Measurements from ENCODE around the gene ACBD6. TPM values are rescaled to one million over a fixed set of nuclear protein-coding genes. Genes with fewer than 3 reads are reported as not detected.
A peak's percentile ranks its signal among the peaks of the same experiment; 100 is the strongest.

The ACBD6 gene
- total RNA-seq, 2 donors from 2014 or later: 44.0 to 53.5 TPM

DNA sequence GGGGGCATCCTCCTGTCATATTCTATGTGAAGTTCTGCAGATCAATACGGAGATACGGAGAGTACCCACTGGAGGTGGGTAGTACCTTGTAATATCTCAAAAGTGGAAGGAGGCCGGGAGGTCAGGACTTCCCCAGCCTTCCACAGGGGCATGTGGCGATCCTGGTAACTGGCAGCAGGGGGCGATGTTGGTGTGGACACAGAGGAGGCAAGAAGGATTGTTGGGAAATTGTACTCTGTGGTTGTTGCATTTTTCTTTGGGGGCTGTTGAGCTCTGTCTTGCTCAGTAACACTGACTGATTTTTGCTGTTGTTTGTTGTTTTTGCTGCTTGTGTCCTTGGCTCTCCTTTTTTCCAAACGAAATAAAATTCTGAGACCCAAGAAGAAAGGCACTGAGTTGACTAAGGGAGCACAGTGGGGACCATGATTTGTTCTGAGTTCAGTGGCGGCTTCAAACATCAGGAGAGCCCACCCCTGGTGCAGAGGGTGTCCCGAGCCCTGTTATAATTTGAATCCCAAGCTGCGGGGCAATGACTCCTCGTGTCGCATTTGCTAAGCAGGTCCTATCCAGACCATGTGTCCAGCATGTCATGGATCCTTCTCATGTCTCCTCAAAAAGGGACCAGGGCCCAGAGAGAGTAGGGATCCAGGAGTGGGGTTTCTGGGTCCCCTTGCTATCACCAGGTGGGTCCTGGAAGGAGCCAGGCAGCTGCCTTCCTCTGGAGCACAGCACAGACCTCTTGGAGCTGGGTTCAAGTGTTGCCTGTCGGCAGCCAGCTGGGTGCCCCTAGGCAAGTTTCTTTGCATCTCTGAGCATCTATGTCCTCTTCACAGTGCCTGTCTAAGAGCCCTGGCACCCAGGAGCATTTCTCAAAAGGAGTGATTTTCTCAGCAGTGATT, 249.5 kb downstream of the ACBD6 start:
- TF ChIP-seq, protein P1, sequence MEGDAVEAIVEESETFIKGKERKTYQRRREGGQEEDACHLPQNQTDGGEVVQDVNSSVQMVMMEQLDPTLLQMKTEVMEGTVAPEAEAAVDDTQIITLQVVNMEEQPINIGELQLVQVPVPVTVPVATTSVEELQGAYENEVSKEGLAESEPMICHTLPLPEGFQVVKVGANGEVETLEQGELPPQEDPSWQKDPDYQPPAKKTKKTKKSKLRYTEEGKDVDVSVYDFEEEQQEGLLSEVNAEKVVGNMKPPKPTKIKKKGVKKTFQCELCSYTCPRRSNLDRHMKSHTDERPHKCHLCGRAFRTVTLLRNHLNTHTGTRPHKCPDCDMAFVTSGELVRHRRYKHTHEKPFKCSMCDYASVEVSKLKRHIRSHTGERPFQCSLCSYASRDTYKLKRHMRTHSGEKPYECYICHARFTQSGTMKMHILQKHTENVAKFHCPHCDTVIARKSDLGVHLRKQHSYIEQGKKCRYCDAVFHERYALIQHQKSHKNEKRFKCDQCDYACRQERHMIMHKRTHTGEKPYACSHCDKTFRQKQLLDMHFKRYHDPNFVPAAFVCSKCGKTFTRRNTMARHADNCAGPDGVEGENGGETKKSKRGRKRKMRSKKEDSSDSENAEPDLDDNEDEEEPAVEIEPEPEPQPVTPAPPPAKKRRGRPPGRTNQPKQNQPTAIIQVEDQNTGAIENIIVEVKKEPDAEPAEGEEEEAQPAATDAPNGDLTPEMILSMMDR (IDR thresholded peaks at IDR 0.05): peak; percentile 56
- H3K27me3 ChIP-seq (replicated peaks; ENCODE audit: insufficient read depth): no peaks in the 10 kb centered on the region
- H3K9me3 ChIP-seq: no peaks in the 10 kb centered on the region

DNA sequence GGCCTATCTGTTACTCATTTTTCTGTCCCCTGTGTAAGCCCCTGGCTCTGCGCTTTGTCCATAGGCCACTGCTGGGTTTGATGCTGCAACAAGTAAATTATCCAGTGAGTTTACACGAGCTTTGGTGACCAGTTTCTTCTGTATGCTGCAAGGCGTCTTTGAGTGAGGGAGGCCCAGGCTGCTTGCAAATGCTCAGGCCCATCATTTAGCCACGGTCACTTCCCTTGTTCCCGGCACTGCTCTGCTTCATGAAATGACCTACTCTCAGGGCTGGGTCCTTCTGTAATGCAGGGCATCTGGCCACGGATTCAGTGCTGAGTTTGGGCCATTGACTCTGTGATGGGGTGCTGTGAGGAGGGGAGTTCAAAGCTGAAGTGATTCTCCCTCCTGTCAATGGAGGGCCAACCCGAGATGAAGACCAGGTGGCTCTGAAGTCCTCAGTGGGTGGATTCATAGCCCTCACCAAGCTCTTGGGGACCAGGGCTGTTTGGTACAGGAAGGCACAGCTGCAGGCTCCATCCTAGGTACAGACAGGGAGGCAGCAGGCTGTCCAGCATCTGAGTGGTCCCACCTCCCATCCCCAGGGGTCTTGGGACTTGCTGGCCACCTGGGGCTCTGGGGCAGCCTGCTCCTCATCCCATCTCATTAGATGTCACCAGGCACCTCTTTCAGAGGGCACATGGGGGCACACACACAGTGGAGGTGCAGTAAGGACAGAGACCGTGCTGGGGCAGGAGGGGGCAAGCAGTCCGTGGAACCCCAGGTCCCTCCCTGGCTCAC, 250.7 kb downstream of the ACBD6 start:
- H3K4me1 ChIP-seq (ENCODE audit: control insufficient read depth in 1 of 2, low read depth in 2 of 2): no peaks in the 10 kb centered on the region
- H3K4me3 ChIP-seq: no peak overlapping the region
- no peak overlapping the region for H3K27ac ChIP-seq
- no peak for ATAC-seq (ENCODE audit: insufficient number of reproducible peaks, low FRiP score, low read depth)
- DNase-seq (ENCODE audit: low spot score): no peak
- TF ChIP-seq, protein P1 (IDR thresholded peaks at IDR 0.05): no peak
- H3K9me3 ChIP-seq: no peaks in the 10 kb centered on the region
- no peaks in the 10 kb centered on the region for H3K27me3 ChIP-seq (replicated peaks; ENCODE audit: insufficient read depth)
- H3K36me3 ChIP-seq: no peaks in the 10 kb centered on the region

More for the DNA sequence above, 249.5 kb downstream of the ACBD6 start:
- no peak for DNase-seq (ENCODE audit: low spot score)
- no peaks in the 10 kb centered on the region for H3K4me1 ChIP-seq (ENCODE audit: control insufficient read depth in 1 of 2, low read depth in 2 of 2)
- no peak overlapping the region for H3K4me3 ChIP-seq
- H3K27ac ChIP-seq: no peak overlapping the region
- no peaks in the 10 kb centered on the region for H3K36me3 ChIP-seq
- ATAC-seq (ENCODE audit: insufficient number of reproducible peaks, low FRiP score, low read depth): no peak

DNA sequence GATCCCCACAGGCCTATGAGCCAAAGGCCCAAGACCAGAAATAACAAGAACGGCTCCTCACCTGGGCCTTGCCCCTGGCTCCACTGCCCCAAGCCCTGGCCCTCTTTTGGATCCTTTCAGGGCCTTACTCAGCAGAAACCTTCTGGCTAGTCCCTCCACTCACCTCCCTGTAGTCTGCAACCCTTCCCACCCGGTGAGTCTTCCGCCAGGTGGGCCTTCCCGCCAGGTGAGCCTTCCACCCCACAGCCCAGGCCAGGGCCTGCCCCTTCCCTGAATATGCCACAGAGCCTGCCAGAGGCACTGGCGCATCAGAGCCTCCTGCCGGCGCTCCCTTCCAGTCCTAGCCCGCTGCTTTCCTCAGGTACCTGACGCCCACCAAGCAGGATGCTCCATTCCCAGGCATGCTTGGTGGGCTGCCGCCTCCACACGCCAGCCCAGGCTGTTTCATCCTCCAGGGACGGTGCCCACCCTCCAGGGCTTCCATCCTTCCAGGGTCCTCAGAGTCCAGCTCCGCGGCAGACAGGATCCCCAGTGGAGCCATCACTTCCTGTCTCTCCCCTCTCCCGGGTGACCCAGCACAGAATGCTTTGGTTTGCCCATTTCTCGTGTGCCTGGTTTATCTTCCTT, 251.4 kb downstream of the ACBD6 start:
- Histone ChIP-seq H3K4me1 (ENCODE audit: control insufficient read depth in 1 of 2, low read depth in 2 of 2) (no peaks in the 10 kb centered on the region), H3K36me3 (no peaks in the 10 kb centered on the region), H3K4me3 (no peak overlapping the region), H3K9me3 (no peaks in the 10 kb centered on the region), H3K27ac (no peak overlapping the region), H3K27me3 (replicated peaks; ENCODE audit: insufficient read depth) (no peaks in the 10 kb centered on the region)
- DNase-seq (ENCODE audit: low spot score): no peak
- no peak for ATAC-seq (ENCODE audit: insufficient number of reproducible peaks, low FRiP score, low read depth)
- TF ChIP-seq, protein P1 (IDR thresholded peaks at IDR 0.05): no peak

DNA sequence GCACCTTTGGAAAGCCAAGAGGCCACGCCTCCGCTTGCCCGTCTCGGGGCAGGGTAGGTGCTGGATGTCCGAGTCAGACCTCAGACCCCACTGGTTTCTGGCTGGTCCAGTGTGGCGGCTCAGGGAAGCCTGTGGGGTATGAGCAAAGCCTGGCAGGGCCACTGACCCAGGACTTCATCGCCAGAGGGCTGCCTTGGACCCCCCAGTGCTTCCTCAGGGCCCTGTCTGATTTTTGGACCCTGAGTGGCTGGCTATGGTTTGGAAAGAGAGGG, 251.9 kb downstream of the ACBD6 start:
- Histone ChIP-seq H3K4me1 (ENCODE audit: control insufficient read depth in 1 of 2, low read depth in 2 of 2) (no peaks in the 10 kb centered on the region), H3K36me3 (no peaks in the 10 kb centered on the region), H3K4me3 (no peak overlapping the region), H3K27ac (no peak overlapping the region), H3K27me3 (replicated peaks; ENCODE audit: insufficient read depth) (no peaks in the 10 kb centered on the region), H3K9me3 (no peaks in the 10 kb centered on the region)
- ATAC-seq (ENCODE audit: insufficient number of reproducible peaks, low FRiP score, low read depth): no peak
- DNase-seq (ENCODE audit: low spot score): no peak
- TF ChIP-seq, protein P1 (IDR thresholded peaks at IDR 0.05): no peak
